Stimulated activated memory B cell treated with anti-CD40 and anti-IgM and Interleukin-4, amounts not matched to agents 10 μg/mL and 1 μg/mL and 100 μg/mL, for 72 hours (primary cell): ENCODE measurements around the gene TICRR.

Source experiments
- ATAC-seq: fragments of 150-1000 bp; cut with Tn5 transposase; 2 replicates; pipeline ENCODE4 v1.10.0; 2021
- H3K27ac Mint-ChIP-seq: one replicate; pipeline ENCODE4 v1.8.0; 2022; ENCODE audit warnings: mild to moderate bottlenecking, mixed read lengths
- H3K27me3 Mint-ChIP-seq: one replicate; pipeline ENCODE4 v1.8.0; 2022; ENCODE audit warnings: mixed read lengths
- H3K36me3 Mint-ChIP-seq: one replicate; pipeline ENCODE4 v1.8.0; 2022; ENCODE audit warnings: mixed read lengths
- H3K4me1 Mint-ChIP-seq: one replicate; pipeline ENCODE4 v1.8.0; 2022; ENCODE audit warnings: mixed read lengths
- H3K4me3 Mint-ChIP-seq: one replicate; pipeline ENCODE4 v1.8.0; 2022; ENCODE audit warnings: mild to moderate bottlenecking, moderate library complexity, mixed read lengths
- H3K9me3 Mint-ChIP-seq: one replicate; pipeline ENCODE4 v1.8.0; 2022; ENCODE audit warnings: mixed read lengths

The TICRR gene

GRCh38 chr15:89653578-89653977 lies 78.3 kb downstream of the TICRR start:
- Mint-ChIP-seq H3K27me3 (peaks cover 67% of the 10 kb centered on the region), H3K4me3 (no peak overlapping the region), H3K27ac (no peak overlapping the region), H3K9me3 (no peaks in the 10 kb centered on the region), H3K36me3 (no peaks in the 10 kb centered on the region), H3K4me1 (peaks cover 15% of the 10 kb centered on the region)
- ATAC-seq = no peak

- no peaks in the 10 kb centered on the region for H3K36me3 Mint-ChIP-seq
- H3K27me3 Mint-ChIP-seq = peaks cover 73% of the 10 kb centered on the region
These were observed 79.1 kb downstream of the TICRR start for GRCh38 chr15:89654301-89654761.

GRCh38 chr15:89654847-89655805 lies 79.9 kb downstream of the TICRR start, which contains the start of gene KIF7:
TSS of gene KIF7 (minus strand) at chr15:89655467. CDS start at chr15:89652930, 2,537 bp downstream.
- Mint-ChIP-seq H3K27me3 (peaks cover 79% of the 10 kb centered on the region), H3K9me3 (no peaks in the 10 kb centered on the region), H3K27ac (no peak within 1 kb of the TSS), H3K4me1 (peaks cover 15% of the 10 kb centered on the region), H3K4me3 (peak within 1 kb of the TSS; percentile 73), H3K36me3 (no peaks in the 10 kb centered on the region)
- peak; percentile 61 for ATAC-seq

More at GRCh38 chr15:89654301-89654761, 79.1 kb downstream of the TICRR start:
- Mint-ChIP-seq H3K4me3 (peak overlapping the region; percentile 73), H3K4me1 (peaks cover 15% of the 10 kb centered on the region), H3K9me3 (no peaks in the 10 kb centered on the region), H3K27ac (no peak overlapping the region)
- ATAC-seq = no peak

- no peaks in the 10 kb centered on the region for H3K9me3 Mint-ChIP-seq
- no peak overlapping the region for H3K4me3 Mint-ChIP-seq
- H3K27me3 Mint-ChIP-seq = peaks cover 89% of the 10 kb centered on the region
- peaks cover 15% of the 10 kb centered on the region for H3K4me1 Mint-ChIP-seq
- H3K36me3 Mint-ChIP-seq = no peaks in the 10 kb centered on the region
- H3K27ac Mint-ChIP-seq = no peak overlapping the region
- ATAC-seq = no peak
These were observed 81.0 kb downstream of the TICRR start for GRCh38 chr15:89656116-89656815.

GRCh38 chr15:89657686-89658200 lies 82.5 kb downstream of the TICRR start:
- H3K36me3 Mint-ChIP-seq = no peaks in the 10 kb centered on the region
- ATAC-seq = no peak
- no peak overlapping the region for H3K4me3 Mint-ChIP-seq
- H3K27me3 Mint-ChIP-seq = peaks cover 84% of the 10 kb centered on the region
- H3K9me3 Mint-ChIP-seq = no peaks in the 10 kb centered on the region
- H3K27ac Mint-ChIP-seq = no peak overlapping the region
- peaks cover 15% of the 10 kb centered on the region for H3K4me1 Mint-ChIP-seq

DNA sequence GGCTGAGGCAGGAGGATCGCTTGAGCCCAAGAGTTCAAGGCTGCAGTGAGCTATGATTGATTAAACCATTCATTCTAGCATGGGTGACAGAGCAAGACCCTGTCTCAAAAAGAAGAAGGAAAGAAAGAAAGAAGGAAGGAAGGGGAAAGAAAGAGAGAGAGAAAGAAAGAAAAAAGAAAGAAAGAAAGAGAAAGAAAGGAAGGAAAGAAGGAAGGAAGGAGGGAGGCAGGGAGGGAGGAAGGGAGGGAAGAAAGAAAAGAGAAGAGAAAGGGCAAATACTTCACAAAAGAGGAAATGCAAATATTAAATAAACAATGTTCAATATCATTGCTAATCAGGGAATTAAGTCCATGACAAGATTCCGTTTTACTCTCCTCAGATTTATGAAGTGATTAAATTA lies 84.0 kb downstream of the TICRR start:
- peaks cover 13% of the 10 kb centered on the region for H3K4me1 Mint-ChIP-seq
- H3K27me3 Mint-ChIP-seq = peaks cover 78% of the 10 kb centered on the region
- no peaks in the 10 kb centered on the region for H3K9me3 Mint-ChIP-seq
- ATAC-seq = no peak
- H3K27ac Mint-ChIP-seq = no peak overlapping the region
- H3K36me3 Mint-ChIP-seq = no peaks in the 10 kb centered on the region
- H3K4me3 Mint-ChIP-seq = no peak overlapping the region

- H3K27ac Mint-ChIP-seq = no peak overlapping the region
- H3K4me1 Mint-ChIP-seq = peaks cover 4% of the 10 kb centered on the region
- ATAC-seq = peak; percentile 43
- no peaks in the 10 kb centered on the region for H3K9me3 Mint-ChIP-seq
- H3K4me3 Mint-ChIP-seq = no peak overlapping the region
- peaks cover 74% of the 10 kb centered on the region for H3K27me3 Mint-ChIP-seq
- H3K36me3 Mint-ChIP-seq = no peaks in the 10 kb centered on the region
These were observed 85.3 kb downstream of the TICRR start for GRCh38 chr15:89660556-89660955.

DNA sequence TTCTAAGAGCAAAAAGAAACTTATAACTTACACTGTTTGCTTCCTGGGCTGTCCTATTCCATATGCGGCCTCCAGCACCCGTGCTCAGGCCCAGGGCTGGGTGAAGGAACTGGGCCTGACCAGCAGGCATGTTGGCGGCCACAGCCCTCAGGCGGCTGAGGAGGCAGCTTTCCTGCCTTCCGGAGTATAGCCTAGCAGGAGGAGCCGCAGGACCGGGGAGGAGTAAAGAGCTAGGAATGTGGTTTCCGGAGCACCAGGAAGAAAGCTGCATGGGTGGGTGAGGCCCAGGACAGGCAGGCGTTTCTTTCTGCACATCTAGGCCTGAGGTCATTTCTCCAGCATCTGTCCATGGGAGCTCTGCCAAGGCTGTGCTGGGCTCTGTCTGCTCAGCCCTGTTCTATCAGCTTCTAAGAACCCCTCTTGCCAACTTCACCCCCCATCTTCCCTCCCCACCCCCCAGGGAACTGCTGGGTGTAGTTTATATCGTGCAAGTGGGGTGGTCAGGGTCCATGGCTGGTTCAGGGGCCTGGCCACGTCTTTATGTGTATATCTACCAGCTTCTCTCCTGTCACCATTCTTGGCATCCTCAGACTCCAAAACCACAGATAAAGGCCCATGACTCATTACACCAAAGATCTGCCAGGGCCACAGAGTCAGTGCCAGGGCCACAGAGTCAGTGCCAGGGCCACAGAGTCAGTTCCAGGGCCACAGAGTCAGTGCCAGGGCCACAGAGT lies 87.8 kb downstream of the TICRR start:
- no peaks in the 10 kb centered on the region for H3K36me3 Mint-ChIP-seq
- ATAC-seq = no peak
- no peak overlapping the region for H3K27ac Mint-ChIP-seq
- peaks cover 1% of the 10 kb centered on the region for H3K9me3 Mint-ChIP-seq
- H3K4me1 Mint-ChIP-seq = no peaks in the 10 kb centered on the region
- no peak overlapping the region for H3K4me3 Mint-ChIP-seq
- H3K27me3 Mint-ChIP-seq = peaks cover 75% of the 10 kb centered on the region

GRCh38 chr15:89664441-89665350 lies 89.4 kb downstream of the TICRR start:
- no peak overlapping the region for H3K27ac Mint-ChIP-seq

GRCh38 chr15:89665449-89666181 lies 90.3 kb downstream of the TICRR start:
- ATAC-seq = peak; percentile 61
- Mint-ChIP-seq H3K9me3 (peaks cover 3% of the 10 kb centered on the region), H3K27me3 (peaks cover 59% of the 10 kb centered on the region), H3K4me1 (no peaks in the 10 kb centered on the region), H3K4me3 (peak overlapping the region; percentile 45), H3K36me3 (no peaks in the 10 kb centered on the region), H3K27ac (no peak overlapping the region)

More at GRCh38 chr15:89664441-89665350, 89.4 kb downstream of the TICRR start:
- H3K4me1 Mint-ChIP-seq = no peaks in the 10 kb centered on the region
- peak overlapping the region; percentile 38 for H3K4me3 Mint-ChIP-seq
- ATAC-seq = no peak
- peaks cover 3% of the 10 kb centered on the region for H3K9me3 Mint-ChIP-seq
- H3K36me3 Mint-ChIP-seq = no peaks in the 10 kb centered on the region
- H3K27me3 Mint-ChIP-seq = peaks cover 66% of the 10 kb centered on the region

- Mint-ChIP-seq H3K9me3 (peaks cover 3% of the 10 kb centered on the region), H3K36me3 (no peaks in the 10 kb centered on the region), H3K4me3 (peak overlapping the region; percentile 45), H3K4me1 (no peaks in the 10 kb centered on the region), H3K27me3 (peaks cover 54% of the 10 kb centered on the region), H3K27ac (no peak overlapping the region)
- no peak for ATAC-seq
These were observed 91.1 kb downstream of the TICRR start for GRCh38 chr15:89666184-89666857.

GRCh38 chr15:89666858-89667705 lies 91.8 kb downstream of the TICRR start:
- H3K9me3 Mint-ChIP-seq = peaks cover 3% of the 10 kb centered on the region
- no peaks in the 10 kb centered on the region for H3K4me1 Mint-ChIP-seq
- H3K27me3 Mint-ChIP-seq = peaks cover 51% of the 10 kb centered on the region
- H3K36me3 Mint-ChIP-seq = no peaks in the 10 kb centered on the region
- H3K27ac Mint-ChIP-seq = no peak overlapping the region
- no peak overlapping the region for H3K4me3 Mint-ChIP-seq
- ATAC-seq = no peak
